Fibroblast of lung (primary cell): ENCODE results near the gene CWC25. TPM values are rescaled to one million over a fixed set of nuclear protein-coding genes. Genes with fewer than 3 reads are reported as not detected.
A peak's percentile ranks its signal among the peaks of the same experiment; 100 is the strongest.

ENCODE experiments used
- DNase-seq, 2 donors: peaks; one replicate each; pipeline versions ENCODE4 v3.0.0 to v3.0.0-alpha.2; 2010; ENCODE audit warnings: low read depth in 2 of 2
- H2AFZ ChIP-seq: 2 replicates; pipeline ENCODE4 v1.5.1; 2012; ENCODE audit warnings: low read length, control low read depth, inconsistent platforms
- H3K27ac ChIP-seq: 2 replicates; pipeline ENCODE4 v1.5.1; 2011; ENCODE audit warnings: low read length, control low read depth; ENCODE audit not compliant: insufficient read depth
- H3K27me3 ChIP-seq: 2 replicates; pipeline ENCODE4 v1.5.1; 2011; ENCODE audit warnings: mild to moderate bottlenecking, low read length; ENCODE audit not compliant: control insufficient read depth, insufficient read depth
- H3K36me3 ChIP-seq: 2 replicates; pipeline ENCODE4 v1.5.1; 2011; ENCODE audit warnings: low read length; ENCODE audit not compliant: control insufficient read depth, insufficient read depth
- H3K4me1 ChIP-seq: 2 replicates; pipeline ENCODE4 v1.5.1; 2011; ENCODE audit warnings: low read length; ENCODE audit not compliant: control insufficient read depth, insufficient read depth; ENCODE audit errors: extremely low read depth
- H3K4me2 ChIP-seq: 2 replicates; pipeline ENCODE4 v1.5.1; 2011; ENCODE audit warnings: low read length, control low read depth; ENCODE audit not compliant: insufficient read depth; ENCODE audit errors: extremely low read depth
- H3K4me3 ChIP-seq, 4 experiments: fragments of 200-600 bp in 1 of 4; sonication (generic) in 1 of 4; replicated peaks in 1 of 4; 2 replicates each; pipeline ENCODE4 v1.5.1; 2011 to 2016; ENCODE audit warnings: low read length in 4 of 4, low read depth in 3 of 4, mild to moderate bottlenecking in 3 of 4, control low read depth in 2 of 4, inconsistent platforms in 1 of 4, mixed read lengths in 1 of 4; ENCODE audit not compliant: insufficient read depth in 1 of 4; ENCODE audit errors: control extremely low read depth in 1 of 4
- H3K79me2 ChIP-seq: 2 replicates; pipeline ENCODE4 v1.5.1; 2012; ENCODE audit warnings: mild to moderate bottlenecking, low read length, inconsistent platforms; ENCODE audit not compliant: control insufficient read depth, insufficient read depth
- H3K9ac ChIP-seq: 2 replicates; pipeline ENCODE4 v1.5.1; 2011; ENCODE audit warnings: mild to moderate bottlenecking, low read length, control low read depth; ENCODE audit not compliant: insufficient read depth
- H3K9me3 ChIP-seq: 2 replicates; pipeline ENCODE4 v1.5.1; 2012; ENCODE audit warnings: low read depth, low read length; ENCODE audit not compliant: control insufficient read depth, insufficient read depth
- H4K20me1 ChIP-seq: 2 replicates; pipeline ENCODE4 v1.5.1; 2011; ENCODE audit warnings: low read length; ENCODE audit not compliant: control insufficient read depth, insufficient read depth; ENCODE audit errors: extremely low read depth
- EZH2 ChIP-seq: IDR thresholded peaks from 2 replicates; pipeline ENCODE4 v1.5.1; 2012; ENCODE audit warnings: low read length, control low read depth, mild to moderate bottlenecking; ENCODE audit errors: missing control alignments
- polyA minus RNA-seq: library from RNA; depleted of rRNA, polyadenylated mRNA; stranded (reverse); fragments of >200 nt; gene quantifications from 2 replicates; pipeline ENCODE4 v1.2.3, GENCODE V29; 2011; ENCODE audit warnings: low replicate concordance
- polyA plus RNA-seq, 2 donors: library from polyadenylated mRNA; depleted of rRNA in 1 of 2; stranded (reverse) in 1 of 2; unstranded in 1 of 2; fragments of >200 nt; gene quantifications; 2 replicates each; pipeline ENCODE4 v1.2.1, GENCODE V29; 2011 to 2012; ENCODE audit warnings: missing spikeins in 1 of 2
- total RNA-seq: library from RNA; depleted of rRNA; stranded (reverse); fragments of >200 nt; gene quantifications from 2 replicates; pipeline ENCODE4 v1.2.1, GENCODE V29; 2014
- TF ChIP-seq, protein P1 (sequence below), 2 donors: IDR thresholded peaks in 1 of 2; conservative IDR thresholded peaks in 1 of 2; 1 replicate in 1 of 2; 2 replicates in 1 of 2; pipeline ENCODE4 v1.5.1; 2011 to 2012; ENCODE audit warnings: low read length in 2 of 2, control low read depth in 1 of 2, inconsistent platforms in 1 of 2, low read depth in 1 of 2, mild to moderate bottlenecking in 1 of 2

CWC25 gene
- total RNA-seq, result 9.8 and 10.9 TPM in 2 replicates
- polyA plus RNA-seq, result 14.4 and 15.6 TPM in 2 replicates
- polyA plus RNA-seq (2012), result 12.4 and 14.6 TPM in 2 replicates
- 3.6 and 5.9 TPM in 2 replicates for polyA minus RNA-seq

- Histone ChIP-seq H4K20me1 (no peaks in the 10 kb centered on the region), H3K9me3 (no peaks in the 10 kb centered on the region), H3K4me2 (peak within 1 kb of the TSS; percentile 97), H2AFZ (peak within 1 kb of the TSS; percentile 79), H3K36me3 (peaks cover 10% of the 10 kb centered on the region), H3K9ac (peak within 1 kb of the TSS; percentile 96), H3K4me3 (peak within 1 kb of the TSS; percentile 96 to 99 (median 97)), H3K27ac (peak within 1 kb of the TSS; percentile 99), H3K4me1 (no peaks in the 10 kb centered on the region), H3K27me3 (no peaks in the 10 kb centered on the region), H3K79me2 (peaks cover 32% of the 10 kb centered on the region)
- TF ChIP-seq EZH2, result no peak
- TF ChIP-seq, protein P1, sequence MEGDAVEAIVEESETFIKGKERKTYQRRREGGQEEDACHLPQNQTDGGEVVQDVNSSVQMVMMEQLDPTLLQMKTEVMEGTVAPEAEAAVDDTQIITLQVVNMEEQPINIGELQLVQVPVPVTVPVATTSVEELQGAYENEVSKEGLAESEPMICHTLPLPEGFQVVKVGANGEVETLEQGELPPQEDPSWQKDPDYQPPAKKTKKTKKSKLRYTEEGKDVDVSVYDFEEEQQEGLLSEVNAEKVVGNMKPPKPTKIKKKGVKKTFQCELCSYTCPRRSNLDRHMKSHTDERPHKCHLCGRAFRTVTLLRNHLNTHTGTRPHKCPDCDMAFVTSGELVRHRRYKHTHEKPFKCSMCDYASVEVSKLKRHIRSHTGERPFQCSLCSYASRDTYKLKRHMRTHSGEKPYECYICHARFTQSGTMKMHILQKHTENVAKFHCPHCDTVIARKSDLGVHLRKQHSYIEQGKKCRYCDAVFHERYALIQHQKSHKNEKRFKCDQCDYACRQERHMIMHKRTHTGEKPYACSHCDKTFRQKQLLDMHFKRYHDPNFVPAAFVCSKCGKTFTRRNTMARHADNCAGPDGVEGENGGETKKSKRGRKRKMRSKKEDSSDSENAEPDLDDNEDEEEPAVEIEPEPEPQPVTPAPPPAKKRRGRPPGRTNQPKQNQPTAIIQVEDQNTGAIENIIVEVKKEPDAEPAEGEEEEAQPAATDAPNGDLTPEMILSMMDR (conservative IDR thresholded peaks at IDR 0.05 in 1 of 2, IDR thresholded peaks at IDR 0.05 in 1 of 2; ENCODE audit: low read depth in 1 of 2, low read length in 2 of 2), result no peak
- DNase-seq, result peak; percentile 94 to 97
Observed at GRCh38 chr17:38824899-38825761, at the start of gene CWC25. Gene CWC25 (minus strand): TSS chr17:38825321. CDS start chr17:38825183, 138 bp downstream.

DNA sequence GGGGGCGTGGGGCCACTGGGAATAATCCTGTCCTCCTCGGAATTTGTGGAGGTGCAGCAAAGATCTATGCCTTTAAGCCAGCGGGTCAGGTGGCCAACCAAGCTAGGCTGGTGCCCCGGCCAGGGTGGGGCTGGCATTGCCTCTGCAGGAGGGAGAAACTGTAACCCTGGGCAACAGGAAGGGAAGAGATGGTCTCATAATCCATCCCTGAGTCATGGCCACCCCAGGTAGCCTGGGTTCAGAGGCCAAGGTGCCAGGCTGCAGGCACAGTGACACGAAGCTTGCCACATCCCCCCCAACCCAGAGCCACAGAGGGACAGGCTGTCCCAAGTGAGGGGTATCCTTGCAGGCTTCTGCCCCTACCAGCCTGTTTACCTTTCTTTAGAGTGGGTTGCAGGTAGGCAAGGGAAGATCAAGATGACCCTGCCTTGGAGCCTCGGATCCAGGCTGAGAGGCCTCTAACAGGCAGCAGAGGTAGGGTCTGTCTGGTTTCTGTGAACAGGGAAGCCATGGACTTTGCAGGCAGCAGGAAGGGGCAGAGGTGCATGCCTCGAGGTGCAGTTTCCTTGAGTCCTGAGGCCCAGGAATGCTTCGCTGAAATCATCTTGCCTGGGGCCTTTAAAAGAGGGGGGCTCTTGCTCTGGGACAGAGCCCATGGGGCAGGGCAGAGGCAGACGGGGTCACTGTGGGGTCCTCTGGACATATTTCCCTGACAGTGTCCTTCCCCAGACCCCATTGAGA is 48.7 kb upstream of the CWC25 start:
- Histone ChIP-seq H3K9ac (no peak overlapping the region), H3K4me1 (peaks cover 42% of the 10 kb centered on the region), H3K4me3 (peak overlapping the region in 3 of 4 experiments; percentile 8 to 86 (median 19)), H3K79me2 (peaks cover 86% of the 10 kb centered on the region), H3K4me2 (peak overlapping the region; percentile 80), H3K36me3 (peaks cover 15% of the 10 kb centered on the region), H4K20me1 (peaks cover 6% of the 10 kb centered on the region), H3K27me3 (no peaks in the 10 kb centered on the region), H3K27ac (peak overlapping the region; percentile 34), H2AFZ (no peak overlapping the region), H3K9me3 (no peaks in the 10 kb centered on the region)
- TF ChIP-seq, protein P1 (conservative IDR thresholded peaks at IDR 0.05 in 1 of 2, IDR thresholded peaks at IDR 0.05 in 1 of 2; ENCODE audit: low read depth in 1 of 2, low read length in 2 of 2), result no peak
- TF ChIP-seq EZH2, result no peak
- no peak for DNase-seq
